GM03348 (cell line): Measurements from ENCODE around the gene OSR1.
"Not testable (repeated sequence)": the region's sequence is repeated elsewhere in the genome, so short reads cannot be mapped to it uniquely, and the experiment has no call there.

Source experiments
- DNase-seq: peaks from one replicate; pipeline ENCODE4 v3.0.0; 2012; ENCODE audit warnings: low spot score

Gene OSR1

GRCh38 chr2:19332503-19332902 is 25.9 kb downstream of the OSR1 start:
- no peak for DNase-seq

- DNase-seq, result no peak
Measured at GRCh38 chr2:19331450-19331849, 27.0 kb downstream of the OSR1 start.

GRCh38 chr2:19330436-19330835 is 28.0 kb downstream of the OSR1 start:
- no peak for DNase-seq

- no peak for DNase-seq
Measured at GRCh38 chr2:19329445-19329844, 29.0 kb downstream of the OSR1 start.

- no peak for DNase-seq
Measured at GRCh38 chr2:19327496-19327895, 30.9 kb downstream of the OSR1 start.

- no peak for DNase-seq
Measured at GRCh38 chr2:19321946-19322345, 36.5 kb downstream of the OSR1 start.

GRCh38 chr2:19320813-19321212 is 37.6 kb downstream of the OSR1 start:
- DNase-seq, result no peak

- DNase-seq, result no peak
Measured at GRCh38 chr2:19319698-19320097, 38.7 kb downstream of the OSR1 start.

GRCh38 chr2:19319064-19319463 is 39.4 kb downstream of the OSR1 start:
- DNase-seq, result no peak

- no peak for DNase-seq
Measured at GRCh38 chr2:19313553-19313952, 44.9 kb downstream of the OSR1 start.

- DNase-seq, result peak; percentile 54
Measured at GRCh38 chr2:19312949-19313348, 45.5 kb downstream of the OSR1 start.

- not testable (repeated sequence) for DNase-seq
Measured at GRCh38 chr2:19306065-19306464, 52.4 kb downstream of the OSR1 start.

- DNase-seq, result not testable (repeated sequence)
Measured at GRCh38 chr2:19305400-19306055, 52.9 kb downstream of the OSR1 start.

- DNase-seq, result no peak
Measured at GRCh38 chr2:19301706-19302105, 56.7 kb downstream of the OSR1 start.
